SK-N-MC (cell line): ENCODE results near the gene GPR39.

Experiments used
- EZH2 ChIP-seq: fragments of 200-600 bp; sonication (generic); IDR thresholded peaks from one replicate; pipeline ENCODE4 v1.6.1; 2017; ENCODE audit warnings: antibody characterized with exemption
- FOXP2 ChIP-seq: optimal IDR thresholded peaks from 2 replicates; pipeline ENCODE3; 2011; ENCODE audit warnings: mild to moderate bottlenecking, moderate library complexity; ENCODE audit not compliant: insufficient read depth; ENCODE audit errors: extremely low read length, control extremely low read depth
- POLR2AphosphoS5 ChIP-seq: IDR thresholded peaks from 2 replicates; pipeline ENCODE4 v1.6.1; 2012; ENCODE audit warnings: mild to moderate bottlenecking, low read depth, low read length, borderline replicate concordance

DNA sequence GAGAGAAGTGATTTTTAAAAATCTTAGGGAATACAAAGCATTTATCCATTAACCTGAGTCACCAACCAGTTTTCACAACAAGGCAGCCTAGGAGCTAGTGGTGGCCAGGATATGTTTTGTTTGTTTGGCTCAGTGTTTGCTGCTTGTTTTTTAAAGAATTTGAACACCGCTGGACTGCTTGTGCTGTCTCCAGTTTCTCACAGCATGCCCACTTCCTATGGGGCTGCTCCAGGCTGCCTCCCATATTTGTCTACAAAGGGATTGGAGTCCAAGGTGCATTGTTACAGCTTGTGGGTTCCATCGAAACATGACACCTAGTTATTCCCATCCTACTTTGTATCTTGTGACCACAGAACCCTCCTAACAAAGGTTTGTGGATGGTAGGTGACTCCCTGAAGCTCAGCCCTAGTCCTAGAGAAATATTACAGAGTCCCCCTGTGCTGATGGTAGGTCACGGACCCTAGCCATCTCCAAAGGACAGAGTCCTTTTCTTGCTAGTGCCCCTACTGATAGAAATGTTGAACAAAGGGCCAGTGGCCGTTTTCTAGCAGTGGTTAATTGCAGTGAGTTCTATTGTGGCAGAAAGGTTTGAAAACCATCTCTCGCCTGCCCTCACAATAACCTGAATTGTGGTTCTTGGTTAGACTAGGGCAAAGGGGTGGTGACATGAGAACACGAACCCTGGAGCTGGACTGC is 23.2 kb downstream of the GPR39 start:
- no peak for TF ChIP-seq POLR2AphosphoS5
- no peak for TF ChIP-seq EZH2
- TF ChIP-seq FOXP2, result no peak
